ENCODE data around the gene AUTS2.
A peak's percentile ranks its signal among the peaks of the same experiment; 100 is the strongest.

AUTS2 gene

DNA sequence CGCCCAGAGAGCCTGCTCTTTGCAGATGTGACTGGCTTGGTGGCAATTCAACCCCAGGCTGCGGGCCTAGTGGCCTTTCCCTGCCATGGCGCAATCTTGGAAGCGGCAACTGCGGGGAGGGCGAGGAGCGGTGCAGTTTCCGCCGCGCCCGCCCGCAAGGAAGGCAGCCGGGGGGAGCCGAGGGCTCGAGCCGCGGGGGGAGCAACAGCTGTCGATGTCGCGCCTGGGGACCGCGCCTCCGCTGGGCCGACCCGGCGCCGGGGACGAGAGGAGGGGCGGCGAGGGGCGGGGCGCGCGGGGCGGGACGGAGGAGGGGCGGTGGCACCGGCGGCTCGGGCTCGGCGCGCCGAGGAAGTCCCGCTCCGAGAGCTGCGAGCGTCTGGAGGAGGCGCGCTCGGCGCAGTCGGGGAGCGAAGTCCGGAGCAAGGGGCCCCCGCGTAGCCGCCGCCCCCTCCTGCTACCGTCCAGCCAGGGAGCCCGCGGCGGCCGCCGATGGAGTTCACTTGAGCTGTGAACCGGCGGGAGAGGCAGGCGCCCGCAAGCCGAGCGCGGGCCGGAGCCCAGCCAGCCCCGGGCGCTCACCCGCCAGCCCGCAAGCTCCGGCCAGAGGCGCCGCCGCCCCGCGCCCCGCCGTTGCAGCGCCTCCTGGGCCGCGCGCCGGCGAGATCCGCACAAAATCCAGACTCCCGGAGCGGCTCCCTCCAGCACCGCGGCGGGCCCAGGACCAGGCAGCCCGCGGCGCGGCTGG, 1095.6 kb downstream of the AUTS2 start:
- DNase-seq = peak; percentile 74

DNA sequence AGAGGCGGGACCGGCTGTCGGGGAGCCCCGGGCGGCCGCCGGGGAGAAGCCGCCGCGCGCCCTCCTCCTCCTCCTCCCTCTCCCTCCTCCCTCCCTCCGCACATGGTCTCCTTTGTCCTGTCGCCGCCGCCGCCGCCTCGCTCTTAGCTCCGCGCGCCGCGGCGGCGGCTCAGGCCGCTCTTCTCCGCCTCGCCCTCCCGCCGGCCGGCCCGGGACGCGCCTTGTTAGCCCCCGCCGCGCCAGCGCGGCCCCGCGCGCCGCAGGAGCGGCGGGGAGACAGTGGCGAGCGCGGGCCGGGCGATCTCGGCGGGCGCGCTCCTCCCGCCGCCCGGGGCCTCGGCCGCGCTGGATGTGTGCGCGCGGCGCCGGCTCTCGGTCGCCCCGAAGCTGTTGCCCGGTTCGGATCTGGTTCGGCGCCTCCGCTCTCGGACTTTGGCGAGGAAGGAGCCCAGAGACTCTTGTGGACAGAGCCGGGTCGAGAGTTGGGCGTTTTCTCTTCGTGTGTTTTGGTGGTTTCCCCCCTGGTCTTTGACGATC, 1096.2 kb downstream of the AUTS2 start:
- DNase-seq = peak; percentile 62

DNA sequence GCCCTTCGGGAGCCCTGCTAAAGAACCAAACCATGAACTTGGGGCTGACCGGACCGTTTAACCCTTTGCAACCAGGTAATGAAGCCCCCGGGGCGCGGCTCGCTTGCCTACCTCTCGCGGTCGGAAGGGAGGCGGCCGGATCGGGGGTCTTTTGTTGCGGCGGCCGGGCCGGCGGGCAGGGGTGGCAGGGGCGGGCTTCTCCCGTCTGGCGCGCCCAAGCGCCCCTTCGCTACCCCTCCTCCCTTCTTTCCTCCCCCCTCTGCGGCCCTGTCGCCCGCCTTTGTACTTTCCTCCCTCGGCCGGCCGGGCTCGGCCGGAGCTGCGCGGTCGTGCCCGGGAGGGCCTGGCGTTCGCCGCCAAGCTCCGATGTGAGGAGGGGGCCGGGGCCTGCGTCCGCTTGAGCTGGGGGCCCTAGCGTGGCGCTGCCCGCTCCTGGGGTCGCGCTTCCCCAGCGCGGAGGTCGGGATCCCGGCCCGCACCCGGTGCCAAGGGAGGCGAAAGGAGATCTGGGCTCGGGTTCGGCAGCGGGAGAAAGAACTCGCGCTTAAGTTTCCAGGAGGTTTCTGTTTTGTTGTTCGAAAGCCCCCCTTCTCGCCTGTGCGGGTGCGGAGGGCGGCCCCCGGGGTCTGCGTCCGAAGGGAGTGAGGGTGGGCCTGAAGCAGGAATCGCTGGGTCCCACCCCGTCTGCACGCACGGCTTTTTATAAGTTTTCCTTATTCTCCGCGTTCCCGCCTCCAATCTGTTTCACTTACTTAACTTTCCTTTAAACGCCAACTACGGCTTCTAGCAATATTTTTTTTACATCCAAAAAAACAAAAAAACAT, 1096.9 kb downstream of the AUTS2 start:
- peak; percentile 28 for DNase-seq

DNA sequence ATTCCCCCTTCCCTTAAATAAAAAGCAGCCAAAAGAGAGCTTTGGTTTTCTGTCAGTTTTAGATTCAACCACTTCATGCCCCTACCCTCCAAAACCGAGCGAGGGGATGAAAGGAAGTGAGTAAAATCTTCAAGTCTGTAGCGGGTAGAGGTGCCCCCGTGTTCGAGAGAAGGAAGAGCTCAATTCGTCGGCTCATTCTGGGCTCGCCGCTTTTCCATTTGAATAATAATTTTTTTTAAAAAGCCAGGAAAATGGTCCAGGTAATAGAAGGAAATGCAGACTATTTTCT, 1097.5 kb downstream of the AUTS2 start:
- DNase-seq = peak; percentile 42

DNA sequence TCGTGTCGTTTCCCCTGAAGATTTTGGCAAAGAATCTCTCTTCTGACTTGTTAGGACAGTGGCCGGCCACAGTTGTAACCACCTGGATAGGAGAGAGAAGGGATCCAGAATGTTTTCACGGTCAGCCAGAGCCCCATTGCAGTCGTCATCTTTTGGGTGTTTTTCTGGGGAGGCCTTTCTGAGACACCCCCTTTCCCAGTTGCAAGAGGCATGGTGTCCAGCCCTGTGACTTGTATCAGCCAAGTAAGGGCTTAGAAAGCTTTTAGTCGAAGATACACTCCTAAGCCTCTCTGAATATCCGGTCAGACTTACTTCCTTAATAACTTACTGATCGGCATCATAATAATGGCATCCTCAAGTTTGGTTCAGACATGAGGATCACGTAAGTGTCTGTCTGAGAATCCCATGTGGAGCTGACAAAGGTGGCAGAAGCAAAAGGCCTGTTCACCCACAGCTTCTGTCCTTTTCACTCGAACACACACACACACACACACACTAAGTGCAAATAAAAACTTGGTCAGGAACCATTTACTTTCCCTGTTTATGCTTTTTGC, 1098.0 kb downstream of the AUTS2 start:
- DNase-seq = peak; percentile 59

DNA sequence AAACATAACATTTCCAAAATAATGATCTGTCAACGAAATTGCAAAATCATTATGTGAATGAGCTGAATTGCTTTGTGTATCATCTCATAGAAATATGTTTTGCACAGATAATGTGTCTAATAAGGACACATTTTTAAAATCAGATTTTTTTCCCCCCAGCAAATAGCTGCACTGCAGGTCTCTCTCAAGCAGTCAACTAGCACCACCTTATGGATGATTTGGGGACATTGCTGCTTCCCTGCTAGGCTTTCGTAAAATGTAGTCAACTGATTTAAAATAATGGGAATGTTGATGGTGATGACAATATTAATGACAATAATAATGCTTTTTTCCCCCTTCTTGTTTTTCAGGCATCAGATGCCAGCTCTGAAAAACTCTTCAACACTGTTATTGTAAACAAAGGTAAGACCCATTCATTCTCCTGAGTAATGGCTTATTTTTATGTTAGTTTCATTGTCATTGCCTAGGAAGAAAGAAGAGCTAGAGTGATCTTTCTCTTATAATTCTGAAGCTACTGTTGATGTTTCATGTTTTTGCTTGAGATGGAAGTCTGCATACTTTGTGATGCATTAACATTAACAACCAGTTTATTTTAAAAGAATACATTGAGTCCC, 1100.1 kb downstream of the AUTS2 start:
- DNase-seq = peak; percentile 71

DNA sequence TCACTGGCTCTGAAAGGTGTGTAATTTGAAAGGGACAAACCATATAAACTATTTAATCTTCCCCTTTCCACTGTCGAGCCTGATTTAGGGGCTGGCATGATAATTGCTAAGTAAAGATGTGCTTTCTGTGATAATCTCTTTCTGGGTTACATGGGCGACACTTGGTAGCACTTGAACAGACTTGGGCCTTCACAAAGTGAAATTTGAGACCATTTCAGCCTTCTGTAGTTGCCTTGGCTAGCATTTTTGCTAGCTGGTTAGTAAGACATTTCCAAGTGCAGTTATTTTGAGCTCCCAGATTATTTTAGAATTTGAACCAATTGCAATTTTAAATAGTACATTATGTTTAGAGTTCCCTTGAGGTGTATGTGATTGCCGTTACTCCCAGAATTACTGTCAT, 1101.0 kb downstream of the AUTS2 start:
- no peak for DNase-seq

DNA sequence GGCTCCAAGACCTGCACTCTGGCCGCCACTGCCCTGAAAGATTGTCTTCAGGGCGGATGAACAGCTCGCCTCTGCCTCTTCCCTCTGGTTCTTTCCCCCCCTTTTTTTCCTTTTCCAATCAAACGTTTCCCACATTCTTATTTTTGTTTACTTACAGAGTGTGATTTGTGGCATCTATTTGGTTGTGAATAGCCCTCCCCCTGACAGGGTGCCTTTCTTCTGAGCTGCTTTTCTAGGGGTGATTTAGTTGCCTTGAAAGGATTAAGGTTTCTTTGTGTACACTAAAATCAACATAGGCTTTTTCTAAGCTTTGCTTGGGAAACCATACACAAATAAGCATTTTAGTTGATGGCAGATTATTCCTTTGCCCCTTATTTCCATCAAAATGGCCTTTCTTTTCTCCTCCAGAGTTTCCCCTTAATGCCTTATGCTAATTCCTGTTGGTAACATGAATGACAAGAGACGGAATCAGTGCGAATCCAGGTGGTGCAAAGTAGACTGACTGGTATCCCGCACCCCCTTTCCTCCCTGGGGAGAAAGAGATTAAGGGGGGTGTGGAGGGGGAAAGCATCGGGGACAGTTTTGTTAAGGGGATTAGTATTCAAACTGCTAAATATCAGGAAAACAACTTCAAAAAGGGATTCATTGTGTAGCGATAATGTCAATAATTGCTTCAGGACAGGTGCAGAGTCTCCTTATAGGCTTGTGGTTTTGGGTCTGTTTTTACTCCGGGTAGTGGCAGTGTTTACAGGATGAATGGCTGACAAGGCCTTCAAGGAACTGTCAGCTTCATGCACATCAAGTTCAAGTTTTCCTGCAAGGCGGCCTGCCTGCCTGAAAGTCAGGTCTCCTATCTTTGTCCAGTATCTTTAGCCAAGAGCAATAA, 1102.0 kb downstream of the AUTS2 start:
- no peak for DNase-seq

DNA sequence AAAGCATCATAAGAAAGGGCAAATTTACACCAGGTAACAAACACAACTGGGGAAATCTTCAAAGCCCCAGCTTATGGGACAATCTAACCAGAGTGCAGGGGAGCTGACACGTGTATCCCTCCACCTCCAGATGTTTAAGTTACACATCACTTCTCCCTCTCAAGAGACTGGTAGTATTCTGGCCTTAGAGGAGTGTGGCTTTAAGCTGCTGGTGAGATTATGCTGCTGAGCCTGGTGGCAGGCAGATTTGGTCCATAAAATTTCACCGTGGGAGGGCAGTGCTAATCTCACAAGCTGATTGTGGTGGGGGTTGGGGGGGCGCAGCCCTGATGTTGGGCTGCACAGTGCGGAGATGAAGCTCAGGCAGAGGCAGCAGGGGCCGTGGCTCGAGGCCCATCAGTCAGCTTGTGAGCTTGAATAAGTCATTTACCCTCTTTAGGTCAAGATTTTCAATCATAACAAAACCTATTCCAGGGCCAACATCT, 1102.7 kb downstream of the AUTS2 start:
- no peak for DNase-seq

DNA sequence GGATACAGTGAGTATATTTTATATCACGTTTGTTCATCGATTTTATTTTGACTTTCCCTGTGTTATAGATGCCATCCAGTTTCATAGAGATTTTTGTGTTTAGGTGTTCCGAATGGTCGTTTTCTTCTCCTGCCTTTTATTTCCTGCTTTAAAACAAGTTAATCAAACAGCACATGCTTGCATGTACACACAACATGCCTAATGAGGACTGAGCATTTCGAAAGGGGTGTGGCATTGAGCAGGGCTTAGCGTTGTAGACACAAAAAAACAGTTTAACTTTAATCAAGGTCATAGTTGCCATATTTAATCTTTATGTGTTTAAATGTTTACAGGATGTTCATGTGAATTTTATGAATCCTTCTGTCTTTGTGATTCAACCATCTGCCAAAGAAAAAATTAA, 1103.2 kb downstream of the AUTS2 start:
- no peak for DNase-seq

DNA sequence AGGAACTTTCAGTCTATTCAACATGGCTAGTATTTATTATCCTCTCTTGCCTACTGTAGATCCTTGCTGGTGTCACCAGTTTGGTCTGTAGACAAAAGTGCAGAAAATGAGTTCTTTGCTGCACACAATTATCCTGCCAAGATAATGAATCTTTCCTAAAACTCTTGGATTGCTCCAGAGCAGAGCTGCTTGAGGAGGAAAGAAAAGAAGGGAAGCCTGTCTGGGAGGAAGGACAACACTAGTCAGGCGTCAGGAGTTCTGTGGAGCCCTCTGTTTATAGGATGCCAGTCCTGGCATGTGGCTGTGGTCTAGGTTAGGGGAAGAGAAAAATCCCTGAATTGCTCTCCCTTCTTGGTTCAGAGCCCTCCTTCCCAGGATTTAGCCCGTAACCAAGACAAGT, 1103.7 kb downstream of the AUTS2 start:
- DNase-seq = no peak

DNA sequence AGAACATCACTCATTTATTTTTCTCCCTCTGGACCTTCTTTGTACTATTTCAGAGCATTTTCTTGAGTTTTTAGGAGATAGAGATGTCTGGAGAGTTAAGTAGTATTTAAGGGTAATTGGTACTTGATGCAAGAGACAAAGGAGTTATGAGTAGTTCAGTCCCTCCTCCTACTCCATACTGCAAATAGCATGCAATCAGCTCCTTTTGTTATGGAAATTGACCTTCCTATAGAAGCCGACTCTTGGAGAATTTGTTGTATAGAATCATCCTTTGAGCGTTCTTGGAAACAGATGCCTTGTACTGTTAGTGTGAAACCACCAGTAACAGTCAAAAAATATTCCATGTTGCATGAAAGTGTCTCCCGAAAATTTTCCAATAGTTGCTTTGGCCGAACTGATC, 1105.5 kb downstream of the AUTS2 start:
- DNase-seq = no peak

DNA sequence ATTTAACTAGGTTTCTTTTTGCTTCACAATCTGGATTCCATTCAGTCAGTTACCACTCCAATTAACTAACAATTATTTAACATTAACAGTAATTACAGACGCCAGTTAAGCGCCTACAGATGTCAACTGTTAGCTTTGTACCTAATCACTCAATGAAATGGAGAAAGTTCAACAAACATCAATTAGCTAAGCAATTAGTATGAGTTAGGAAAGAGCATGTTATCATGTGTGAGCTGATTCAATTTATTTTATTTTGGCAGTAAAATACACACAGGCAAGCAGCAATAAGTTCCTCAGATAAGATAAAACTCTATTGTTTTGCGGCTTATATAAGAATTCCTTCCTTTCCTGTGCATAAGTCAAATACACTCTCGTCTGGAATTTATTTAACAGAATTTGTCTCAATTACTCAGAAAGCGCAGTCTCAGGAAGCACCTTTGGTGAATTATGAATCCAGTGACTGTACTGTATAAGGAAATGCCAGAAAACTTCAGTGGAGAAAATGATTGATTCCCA, 1106.6 kb downstream of the AUTS2 start:
- DNase-seq = peak; percentile 56

DNA sequence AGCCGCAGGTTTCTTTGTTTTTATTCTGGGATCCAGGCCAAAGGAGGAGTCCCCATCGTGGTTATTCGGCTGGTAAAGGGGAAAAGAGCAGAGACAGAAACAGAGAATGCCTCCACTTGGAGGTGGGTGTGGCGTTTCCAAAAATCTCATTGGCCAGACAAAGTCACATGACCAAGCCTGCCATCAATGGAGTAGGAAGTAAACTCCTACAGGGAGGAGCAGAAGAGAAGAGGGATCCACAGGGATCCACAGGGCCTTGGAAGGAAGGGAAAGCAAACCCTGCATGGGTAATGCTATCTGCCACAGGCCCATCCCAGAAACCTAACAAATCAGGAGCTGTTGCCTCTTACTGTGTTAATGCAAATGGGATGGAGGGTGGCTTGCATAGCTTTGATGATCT, 1107.9 kb downstream of the AUTS2 start:
- no peak for DNase-seq

DNA sequence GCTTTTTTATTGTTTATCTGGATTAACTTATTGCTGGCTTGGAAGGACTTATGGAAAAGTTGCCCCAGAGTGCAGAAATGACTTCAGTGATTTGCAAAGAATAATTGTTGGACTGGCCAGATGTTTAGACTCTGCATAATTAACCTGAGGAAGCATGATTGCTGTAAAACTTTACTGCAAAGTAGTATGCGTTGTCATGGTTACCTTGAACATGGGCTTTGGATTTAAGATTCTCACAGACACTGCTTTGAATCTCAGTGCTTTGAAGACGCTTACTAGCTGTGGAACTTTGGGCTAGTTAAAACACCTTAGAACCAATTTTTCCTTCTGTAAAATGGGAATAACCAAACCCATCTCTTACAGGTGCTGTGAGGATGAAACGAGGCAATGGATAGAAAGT, 1108.4 kb downstream of the AUTS2 start:
- DNase-seq = no peak

DNA sequence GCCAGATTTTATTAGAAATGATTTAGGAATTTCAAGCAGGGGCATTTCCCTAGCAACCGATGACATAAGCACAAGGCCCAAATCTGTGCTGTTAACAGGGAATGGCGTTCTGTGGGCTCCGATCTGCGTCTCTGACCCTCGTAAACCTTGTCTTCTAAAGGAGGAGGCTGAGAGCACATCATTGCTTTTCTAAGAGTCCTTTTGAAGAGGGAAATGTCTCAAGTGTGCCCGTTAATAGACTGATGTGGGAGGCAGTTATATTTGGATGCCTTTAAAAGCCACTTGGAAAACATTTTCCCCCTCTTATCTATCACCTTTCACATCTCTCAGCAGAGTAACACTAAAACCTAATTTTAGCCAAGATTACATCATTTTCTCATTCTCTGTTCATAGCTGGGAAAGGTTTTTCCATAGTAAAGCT, 1109.6 kb downstream of the AUTS2 start:
- no peak for DNase-seq

DNA sequence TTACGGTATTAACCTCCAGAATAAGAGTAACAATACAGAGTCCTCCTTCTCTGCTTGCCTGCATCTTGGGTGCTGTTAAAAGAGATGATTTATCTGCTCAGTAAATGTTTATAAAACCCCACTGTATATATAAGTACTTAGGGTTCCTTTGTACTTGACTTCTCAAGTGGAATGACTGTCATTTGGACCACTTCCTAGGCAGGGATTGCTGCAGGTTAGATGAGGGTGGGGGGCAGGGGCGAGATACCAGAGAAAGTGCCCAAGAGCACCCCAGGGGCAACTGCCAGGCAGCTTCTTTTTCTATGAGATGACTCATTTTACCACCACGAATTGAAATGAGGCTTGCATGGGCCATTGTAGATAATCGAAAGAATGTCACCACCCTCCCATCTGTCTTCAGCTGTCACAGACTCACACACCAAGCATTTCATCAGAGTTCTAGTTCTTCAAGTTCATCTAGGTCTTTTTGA, 1111.8 kb downstream of the AUTS2 start:
- peak; percentile 90 for DNase-seq

DNA sequence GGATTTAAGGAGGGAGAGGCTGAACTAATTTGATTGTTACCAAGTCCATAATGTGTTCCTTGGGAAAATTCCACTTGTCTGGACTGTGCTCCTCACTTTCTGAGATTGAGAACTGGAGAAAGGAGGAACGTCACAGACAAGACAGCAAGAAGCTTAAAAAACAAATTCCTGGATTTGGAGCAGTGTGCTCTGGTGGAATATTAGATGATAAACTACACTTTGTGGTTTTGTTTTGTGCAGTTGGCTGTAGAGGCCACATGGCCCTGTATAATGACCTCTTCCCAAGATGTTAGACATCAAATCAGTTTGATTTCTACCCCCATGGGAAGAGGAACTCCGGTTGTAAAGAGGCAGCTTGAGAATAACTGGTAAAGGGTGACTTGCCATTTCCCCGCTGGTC, 1112.4 kb downstream of the AUTS2 start:
- no peak for DNase-seq

DNA sequence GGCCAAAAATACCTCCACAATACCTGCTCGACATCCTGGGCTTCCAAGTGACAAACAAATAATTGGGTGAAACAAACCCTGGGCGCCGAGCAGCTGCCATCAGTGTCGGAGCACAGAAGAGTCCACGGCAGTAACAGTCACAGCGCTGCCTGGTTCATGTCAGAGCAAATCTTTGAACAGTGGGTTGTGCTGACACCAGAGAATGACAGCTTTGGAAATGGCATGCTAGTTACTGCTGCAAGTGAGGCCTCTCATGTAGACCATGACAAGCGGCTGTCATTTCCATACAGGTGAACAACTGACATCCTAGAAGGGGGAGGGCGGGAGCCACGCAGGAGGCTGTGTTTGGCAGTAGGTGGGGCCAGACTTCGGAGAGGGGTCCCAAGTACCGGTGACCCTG, 1113.2 kb downstream of the AUTS2 start:
- no peak for DNase-seq

DNA sequence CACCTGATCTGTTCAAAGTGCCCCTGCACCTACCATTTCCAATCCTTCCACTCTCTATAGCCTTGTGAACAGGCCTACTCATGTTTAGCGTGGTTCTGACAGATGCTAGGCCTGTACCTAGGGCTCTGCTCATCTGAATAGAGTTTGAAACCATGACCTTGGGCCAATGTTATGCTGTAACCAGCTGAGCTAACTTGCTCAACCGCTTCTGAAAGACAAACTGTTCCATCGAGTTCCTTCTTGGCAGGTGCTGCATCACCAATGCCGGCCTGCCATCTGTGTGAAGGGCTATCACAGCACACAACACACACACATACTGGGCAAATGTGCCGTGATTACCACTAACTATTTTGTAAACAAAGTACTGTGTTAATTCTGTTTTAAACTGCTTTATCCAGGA, 1114.7 kb downstream of the AUTS2 start:
- DNase-seq = no peak

DNA sequence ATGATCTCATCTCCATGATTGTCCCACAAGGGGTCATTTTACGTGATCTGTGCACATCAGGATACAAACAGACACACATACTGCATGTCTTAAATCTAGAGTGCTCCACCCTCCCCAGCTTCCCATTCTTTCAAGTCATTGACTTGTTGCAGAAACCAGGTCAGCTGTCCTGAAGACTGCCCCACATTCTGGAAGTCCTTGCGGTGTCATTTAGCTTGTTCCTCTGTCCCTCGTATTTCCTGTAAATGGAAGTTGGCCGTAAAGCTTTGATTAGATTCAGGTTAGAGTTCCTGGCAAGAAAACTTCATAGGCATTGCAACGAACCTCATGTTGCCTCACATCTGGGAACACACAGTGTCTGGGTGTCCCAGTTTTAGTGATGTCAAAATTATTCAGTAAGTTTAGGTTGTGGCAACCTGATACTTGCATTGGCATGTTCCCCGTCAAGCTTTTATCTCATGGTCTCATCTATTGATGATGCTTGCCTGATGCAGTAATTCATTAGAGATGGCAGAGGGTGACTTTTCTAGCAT, 1116.3 kb downstream of the AUTS2 start:
- no peak for DNase-seq

All from fibroblast of skin of right biceps (primary cell).